HUDEP-2 (cell line): ENCODE results near the gene RHOV.

Experiments used
- DNase-seq, 76 experiments: peaks; one replicate each; lab custom pipeline; 2025; ENCODE audit not compliant: unreplicated experiment in 76 of 76; lab: John Stamatoyannopoulos, UW

The RHOV gene

GRCh38 chr15:40846841-40847222 lies 27.2 kb downstream of the RHOV start:
- DNase-seq, result no peak

GRCh38 chr15:40845511-40846284 lies 28.3 kb downstream of the RHOV start:
- no peak for DNase-seq

- DNase-seq, result no peak
These were observed 29.0 kb downstream of the RHOV start for GRCh38 chr15:40845036-40845435.

GRCh38 chr15:40844696-40845030 lies 29.4 kb downstream of the RHOV start:
- DNase-seq, result peak in 2 of 76 experiments; percentile 11 to 14

GRCh38 chr15:40843885-40844695 lies 29.9 kb downstream of the RHOV start, which contains the start of gene SPINT1:
SPINT1 (plus strand) TSS chr15:40844048; CDS start chr15:40844555, 507 bp downstream.
- DNase-seq, result no peak

- DNase-seq, result no peak
These were observed 30.7 kb downstream of the RHOV start for GRCh38 chr15:40843261-40843884.

GRCh38 chr15:40841741-40842140 lies 32.3 kb downstream of the RHOV start:
- DNase-seq, result no peak

GRCh38 chr15:40838756-40839155 lies 35.3 kb downstream of the RHOV start:
- DNase-seq, result no peak

- no peak for DNase-seq
These were observed 38.0 kb downstream of the RHOV start for GRCh38 chr15:40836020-40836419.

GRCh38 chr15:40832903-40833302 lies 41.1 kb downstream of the RHOV start:
- DNase-seq, result no peak

GRCh38 chr15:40831861-40832260 lies 42.2 kb downstream of the RHOV start:
- no peak for DNase-seq

- DNase-seq, result no peak
These were observed 43.1 kb downstream of the RHOV start for GRCh38 chr15:40830884-40831283.

- DNase-seq, result no peak
These were observed 44.9 kb downstream of the RHOV start for GRCh38 chr15:40829115-40829514.

- no peak for DNase-seq
These were observed 45.5 kb downstream of the RHOV start, which contains the start of gene PPP1R14D for GRCh38 chr15:40828447-40829036. PPP1R14D (minus strand) TSS chr15:40828708; CDS start chr15:40828641, 67 bp downstream.

- no peak for DNase-seq
These were observed 47.5 kb downstream of the RHOV start for GRCh38 chr15:40826423-40827075.

GRCh38 chr15:40825661-40826422 lies 48.2 kb downstream of the RHOV start:
- peak in 47 of 76 experiments; percentile 6 to 68 (median 29) for DNase-seq

GRCh38 chr15:40823572-40824343 lies 50.3 kb downstream of the RHOV start:
- DNase-seq, result no peak
